HepG2 (cell line): ENCODE results near the gene EEF1AKMT3. TPM values are rescaled to one million over a fixed set of nuclear protein-coding genes. Genes with fewer than 3 reads are reported as not detected.

Experiments
- ATF2 ChIP-seq: sonication (generic); formaldehyde crosslinking; IDR thresholded peaks from 2 replicates; pipeline ENCODE4 v1.4.0; 2020; ENCODE audit warnings: missing genetic modification reagents
- CBX1 ChIP-seq: IDR thresholded peaks from one replicate; pipeline ENCODE4 v1.6.1; 2016; ENCODE audit warnings: antibody characterized with exemption, low read depth
- CCDC6 ChIP-seq: sonication (generic); formaldehyde crosslinking; IDR thresholded peaks from 2 replicates; pipeline ENCODE4 v1.8.1; 2022; ENCODE audit warnings: mild to moderate bottlenecking, missing genetic modification reagents, moderate library complexity
- DNMT1 ChIP-seq: sonication (generic); formaldehyde crosslinking; IDR thresholded peaks from 2 replicates; pipeline ENCODE4 v1.5.1; 2020; ENCODE audit warnings: mild to moderate bottlenecking, missing genetic modification reagents
- GMEB1 ChIP-seq: sonication (generic); formaldehyde crosslinking; IDR thresholded peaks from 2 replicates; pipeline ENCODE4 v1.5.1; 2020; ENCODE audit warnings: missing genetic modification reagents, mild to moderate bottlenecking, borderline replicate concordance
- IKZF1 ChIP-seq: fragments of 450-650 bp; IDR thresholded peaks from 2 replicates; pipeline ENCODE4 v1.7.1; 2016
- IRX3 ChIP-seq: sonication (generic); formaldehyde crosslinking; IDR thresholded peaks from 2 replicates; pipeline ENCODE4 v1.8.1; 2023; ENCODE audit warnings: mild to moderate bottlenecking, low read depth, missing genetic modification reagents, borderline replicate concordance
- KLF13 ChIP-seq: sonication (generic); formaldehyde crosslinking; IDR thresholded peaks from 2 replicates; pipeline ENCODE4 v1.4.0; 2020; ENCODE audit warnings: mild to moderate bottlenecking, missing genetic modification reagents
- MAFG ChIP-seq: sonication (generic); formaldehyde crosslinking; IDR thresholded peaks from 2 replicates; pipeline ENCODE4 v1.5.1; 2020; ENCODE audit warnings: mild to moderate bottlenecking, missing genetic modification reagents
- MEF2D ChIP-seq: sonication (generic); formaldehyde crosslinking; IDR thresholded peaks from 2 replicates; pipeline ENCODE4 v1.5.1; 2020; ENCODE audit warnings: mild to moderate bottlenecking, missing genetic modification reagents
- MNT ChIP-seq: fragments of 450-650 bp; IDR thresholded peaks from 2 replicates; pipeline ENCODE4 v1.6.1; 2016
- NFATC3 ChIP-seq: sonication (generic); formaldehyde crosslinking; IDR thresholded peaks from 2 replicates; pipeline ENCODE4 v1.5.1; 2020; ENCODE audit warnings: mild to moderate bottlenecking, missing genetic modification reagents
- RAD21 ChIP-seq: fragments of 450-650 bp; formaldehyde crosslinking; IDR thresholded peaks from 2 replicates; pipeline ENCODE4 v1.5.0; 2020; ENCODE audit warnings: mild to moderate bottlenecking
- RFX1 ChIP-seq: fragments of 450-650 bp; IDR thresholded peaks from 2 replicates; pipeline ENCODE4 v1.6.1; 2017
- SCMH1 ChIP-seq: sonication (generic); formaldehyde crosslinking; IDR thresholded peaks from 2 replicates; pipeline ENCODE4 v1.9.0; 2021; ENCODE audit warnings: missing genetic modification reagents, mild to moderate bottlenecking, borderline replicate concordance
- XRCC5 ChIP-seq: fragments of 200-400 bp; formaldehyde crosslinking; optimal IDR thresholded peaks from 2 replicates; pipeline ENCODE3; 2017; ENCODE audit warnings: mild to moderate bottlenecking, low read length
- ZC3H13 ChIP-seq: sonication (generic); formaldehyde crosslinking; IDR thresholded peaks from 2 replicates; pipeline ENCODE4 v1.8.1; 2023; ENCODE audit warnings: mild to moderate bottlenecking, missing genetic modification reagents, moderate library complexity
- ZMYM2 ChIP-seq: sonication (generic); formaldehyde crosslinking; IDR thresholded peaks from 2 replicates; pipeline ENCODE4 v1.8.0; 2022; ENCODE audit warnings: mild to moderate bottlenecking, missing genetic modification reagents
- ZNF143 ChIP-seq: sonication (generic); formaldehyde crosslinking; IDR thresholded peaks from 2 replicates; pipeline ENCODE4 v1.4.0; 2020; ENCODE audit warnings: missing genetic modification reagents
- ZNF232 ChIP-seq: sonication (generic); formaldehyde crosslinking; IDR thresholded peaks from 2 replicates; pipeline ENCODE4 v1.4.0; 2020; ENCODE audit warnings: missing genetic modification reagents, borderline replicate concordance
- ZNF512 ChIP-seq: sonication (generic); formaldehyde crosslinking; IDR thresholded peaks from 2 replicates; pipeline ENCODE4 v1.4.0; 2020; ENCODE audit warnings: mild to moderate bottlenecking, missing genetic modification reagents
- ZNF543 ChIP-seq: sonication (generic); formaldehyde crosslinking; IDR thresholded peaks from 2 replicates; pipeline ENCODE4 v1.4.0; 2020; ENCODE audit warnings: mild to moderate bottlenecking, missing genetic modification reagents
- ZNF709 ChIP-seq: sonication (generic); formaldehyde crosslinking; IDR thresholded peaks from 2 replicates; pipeline ENCODE4 v1.5.0; 2020; ENCODE audit warnings: mild to moderate bottlenecking, missing genetic modification reagents
- ZNF775 ChIP-seq: sonication (generic); formaldehyde crosslinking; IDR thresholded peaks from 2 replicates; pipeline ENCODE4 v1.4.0; 2020; ENCODE audit warnings: missing genetic modification reagents, mild to moderate bottlenecking, moderate library complexity, borderline replicate concordance
- ZNF776 ChIP-seq: sonication (generic); formaldehyde crosslinking; IDR thresholded peaks from 2 replicates; pipeline ENCODE4 v1.4.0; 2020; ENCODE audit warnings: mild to moderate bottlenecking, missing genetic modification reagents
- ZSCAN12 ChIP-seq: sonication (generic); formaldehyde crosslinking; IDR thresholded peaks from 2 replicates; pipeline ENCODE4 v1.9.0; 2021; ENCODE audit warnings: mild to moderate bottlenecking, missing genetic modification reagents
- polyA plus RNA-seq, 8 experiments: library from polyadenylated mRNA; depleted of rRNA in 3 of 8; stranded (reverse) in 7 of 8; unstranded in 1 of 8; fragments of >200 nt; fragmentation: Illumina TruSeq in 4 of 8; extraction: Trizol in 4 of 8; gene quantifications; 2 replicates each; pipeline versions ENCODE4 v1.2.1 to v1.2.3, GENCODE V29; 2011 to 2016; ENCODE audit warnings: low read depth in 4 of 8, missing spikeins in 1 of 8, mixed read lengths in 1 of 8; ENCODE audit not compliant: insufficient read depth in 1 of 8
- total RNA-seq, 5 experiments: library from RNA; depleted of rRNA; stranded (reverse); fragments of >200 nt; fragmentation: Illumina TruSeq; extraction: Trizol; gene quantifications; 2 replicates each; pipeline ENCODE4 v1.2.3, GENCODE V29; 2016; ENCODE audit warnings: low read depth in 1 of 5

EEF1AKMT3 gene
- total and polyA plus RNA-seq, 2 of the 13 experiments (the other 11 are each of a cell fraction or from before 2014, with no cell fraction given), result 4.7 to 11.4 TPM

- TF ChIP-seq IRX3 (CRISPR knock-in tag), result no peak; the same call in 1 of the 2 replicates
- no peak for TF ChIP-seq XRCC5
- no peak for TF ChIP-seq ATF2
- TF ChIP-seq ZSCAN12 (CRISPR knock-in tag), result 0 out of 2 replicates have a peak, but pooled peaks have one; percentile 72
- TF ChIP-seq DNMT1 (CRISPR knock-in tag), result peak; percentile 7; the same call in 1 of the 2 replicates
- no peak for TF ChIP-seq SCMH1 (CRISPR knock-in tag)
- no peak for TF ChIP-seq ZNF709 (CRISPR knock-in tag)
- no peak for TF ChIP-seq ZNF512 (CRISPR knock-in tag)
- TF ChIP-seq RAD21, result peak; percentile 24; the same call in 1 of the 2 replicates
- no peak for TF ChIP-seq MNT
- no peak for TF ChIP-seq MAFG (CRISPR knock-in tag)
- no peak for TF ChIP-seq ZNF143 (CRISPR knock-in tag)
- no peak for TF ChIP-seq RFX1
- no peak for TF ChIP-seq NFATC3 (CRISPR knock-in tag)
- peak; percentile 48 for TF ChIP-seq CBX1
- no peak for TF ChIP-seq IKZF1
- TF ChIP-seq ZNF232 (CRISPR knock-in tag), result 0 out of 2 replicates have a peak, but pooled peaks have one; percentile 53
- no peak for TF ChIP-seq CCDC6 (CRISPR knock-in tag)
- 0 out of 2 replicates have a peak, but pooled peaks have one; percentile 33 for TF ChIP-seq ZNF543 (CRISPR knock-in tag)
- 0 out of 2 replicates have a peak, but pooled peaks have one; percentile 28 for TF ChIP-seq MEF2D (CRISPR knock-in tag)
- TF ChIP-seq KLF13 (CRISPR knock-in tag), result no peak
- peak; percentile 34; the same call in 1 of the 2 replicates for TF ChIP-seq GMEB1 (CRISPR knock-in tag)
- peak; percentile 89 for TF ChIP-seq ZMYM2 (CRISPR knock-in tag)
- TF ChIP-seq ZNF776, result peak; percentile 39; the same call in 1 of the 2 replicates
- TF ChIP-seq ZNF775 (CRISPR knock-in tag), result no peak
- TF ChIP-seq ZC3H13, result peak; percentile 47; the same call in 1 of the 2 replicates
Measured at GRCh38 chr12:57765003-57765697, 7.3 kb upstream of the EEF1AKMT3 start (continued).
